Eye (tissue), 1 donor: ENCODE measurements around the gene TFPI.

ENCODE experiments used
- DNase-seq: peaks from one replicate; pipeline ENCODE4 v3.0.0-alpha.2; 2015

Gene TFPI

DNA sequence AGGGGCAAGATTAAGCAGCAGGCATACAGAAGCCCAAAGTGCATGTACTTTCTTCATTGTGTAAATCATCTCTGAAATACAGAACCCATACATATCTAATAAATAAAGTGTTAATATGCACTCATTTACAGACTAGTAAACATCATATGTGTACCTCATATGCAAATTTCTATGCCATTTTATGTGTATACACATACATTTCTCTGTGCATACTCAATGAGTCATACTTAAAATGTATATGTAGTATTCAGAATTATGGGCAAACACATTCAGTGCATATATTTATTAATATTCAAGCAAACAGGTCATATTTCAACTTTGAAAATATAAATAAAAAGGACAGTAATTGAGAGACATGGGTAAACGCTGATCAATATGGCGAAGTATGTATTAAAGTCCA lies 50.5 kb downstream of the TFPI start:
- DNase-seq, result no peak

DNA sequence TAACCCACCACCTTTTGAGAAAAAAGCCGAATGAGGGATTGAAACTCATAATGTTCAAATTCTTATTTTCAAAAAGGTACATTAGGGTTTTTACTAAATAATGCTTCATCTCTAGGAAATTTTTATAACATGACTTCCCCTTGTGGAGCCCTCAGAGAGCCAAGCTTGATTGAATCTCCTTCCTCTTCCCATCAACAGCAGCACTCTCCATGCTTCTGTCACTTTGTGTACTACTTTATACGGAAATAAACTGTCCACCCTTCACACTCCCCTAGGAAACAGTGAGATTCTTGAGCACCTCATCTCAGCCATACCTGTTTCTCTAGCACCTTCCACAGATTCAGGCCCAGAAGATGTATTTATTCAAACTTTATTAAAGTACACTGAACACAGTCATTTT lies 51.8 kb downstream of the TFPI start:
- no peak for DNase-seq

DNA sequence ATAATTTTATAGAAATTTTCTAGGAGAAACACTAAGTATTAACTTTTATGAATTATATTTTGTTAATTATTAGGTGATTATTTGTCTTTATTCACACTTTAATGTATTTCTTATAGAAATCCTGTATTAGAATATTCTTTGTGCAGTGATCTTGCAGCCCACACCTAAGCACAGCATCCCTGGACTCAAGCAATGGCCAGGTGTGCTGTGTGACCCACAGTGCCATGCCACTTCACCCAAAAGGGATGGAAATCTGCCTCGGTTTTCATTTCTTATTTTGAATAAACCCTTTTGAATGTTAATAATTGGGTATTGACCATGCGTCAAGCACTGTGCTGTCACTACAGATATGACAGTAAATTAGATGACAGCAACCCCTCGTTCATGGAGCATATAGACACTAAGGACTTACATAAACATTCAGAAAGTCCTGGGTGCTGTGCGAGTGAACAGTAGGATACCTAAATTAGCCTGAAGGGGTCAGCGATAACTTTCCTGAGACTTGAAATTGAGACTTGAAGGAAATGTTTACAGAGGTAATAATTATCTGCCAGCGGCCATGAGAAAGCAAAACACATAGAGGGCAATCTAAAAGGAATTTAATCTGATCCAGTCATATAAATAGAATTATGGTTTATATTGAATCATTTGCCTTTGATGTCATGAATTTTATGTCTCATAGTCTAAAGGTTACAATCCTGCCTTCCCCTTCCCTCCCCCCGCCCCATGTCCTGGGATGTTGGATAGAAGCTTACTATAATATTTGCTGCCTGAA lies 53.5 kb downstream of the TFPI start:
- no peak for DNase-seq

DNA sequence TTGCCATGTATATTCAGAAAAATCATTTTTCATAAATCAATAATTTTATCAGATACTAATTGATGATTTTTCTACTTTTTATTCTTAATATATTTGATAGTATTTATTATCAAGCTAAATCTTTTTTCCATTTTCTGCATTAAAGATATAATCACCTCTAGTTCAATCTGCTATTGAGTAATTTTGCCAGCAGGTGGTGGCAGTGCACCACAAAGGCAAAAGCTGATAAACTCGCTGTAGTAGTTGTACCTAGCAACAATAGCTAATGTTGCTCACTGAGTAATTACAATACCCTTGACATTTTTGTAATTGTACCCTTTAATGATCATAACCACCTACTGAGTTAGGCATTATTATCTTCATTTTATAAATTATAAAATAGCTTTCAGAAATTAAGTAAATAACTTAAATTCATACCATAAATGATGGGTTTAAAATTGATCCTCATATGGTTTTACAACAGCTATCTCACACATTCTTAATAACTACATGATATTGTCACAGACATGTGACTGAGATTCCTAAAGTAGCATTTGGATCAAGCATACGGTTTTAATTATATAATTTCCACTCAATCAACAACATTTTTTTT lies 54.2 kb downstream of the TFPI start:
- peak; percentile 81 for DNase-seq

DNA sequence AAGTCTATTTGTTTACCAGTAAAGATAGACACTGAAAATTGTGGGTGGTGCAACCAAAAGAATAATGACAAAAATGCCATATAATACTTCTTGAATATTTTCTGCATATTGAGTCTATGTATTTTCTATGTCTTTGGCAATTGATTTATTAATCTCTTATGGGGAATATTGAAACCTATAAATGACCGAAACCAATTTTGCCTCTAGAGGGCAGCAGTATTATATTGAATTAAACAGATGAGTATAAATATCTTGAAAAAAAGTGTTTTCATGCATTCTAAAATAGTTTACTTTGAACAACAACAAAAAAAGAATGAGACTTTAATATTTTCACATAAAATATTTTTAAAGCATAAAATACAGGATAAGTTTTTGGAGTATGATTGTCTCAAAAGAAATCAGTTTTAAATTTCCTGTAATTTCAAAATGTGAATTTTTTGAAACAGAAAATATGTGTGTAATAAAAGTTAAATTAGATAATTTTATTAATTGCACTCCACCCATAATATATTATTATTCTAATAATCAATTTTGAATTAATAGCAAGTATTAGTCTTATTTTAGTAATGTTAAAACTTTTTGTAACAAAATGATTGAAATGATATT lies 56.3 kb downstream of the TFPI start:
- DNase-seq, result peak; percentile 35

DNA sequence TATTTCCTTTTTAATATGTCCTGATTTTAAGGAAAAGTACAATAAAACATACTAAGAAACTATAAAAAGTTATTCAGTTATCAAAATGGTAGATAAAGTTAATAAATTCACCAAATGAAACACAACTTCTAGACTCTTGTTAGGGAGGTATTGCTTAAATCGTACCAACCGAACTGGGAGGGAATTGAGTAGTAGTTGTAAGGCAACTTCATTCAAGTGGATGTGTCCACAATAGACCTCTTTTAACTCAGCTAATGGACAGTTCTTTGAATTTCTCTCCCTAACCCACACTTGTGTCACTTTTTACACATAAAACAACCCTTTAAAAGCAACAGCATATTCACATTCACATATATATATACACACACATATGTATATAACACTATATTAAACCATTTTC lies 57.1 kb downstream of the TFPI start:
- no peak for DNase-seq

DNA sequence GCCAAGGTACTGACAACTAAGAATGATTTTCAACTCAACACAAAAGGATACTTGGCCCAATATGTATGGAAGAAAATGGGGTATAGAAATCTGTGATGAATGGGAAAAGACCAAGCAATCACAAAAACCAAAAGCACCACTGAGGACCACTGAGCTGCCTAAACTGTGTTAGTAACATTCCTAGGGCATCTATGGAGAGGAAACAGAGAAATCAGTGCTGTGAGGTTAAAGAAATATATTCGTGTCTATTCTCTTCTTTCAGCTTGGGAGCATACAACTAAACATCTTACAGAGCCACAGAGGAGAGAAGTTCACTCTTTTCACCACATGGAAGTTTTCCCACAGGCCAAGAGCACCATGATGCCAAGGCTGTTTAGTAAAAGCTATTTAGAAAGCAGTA lies 58.9 kb downstream of the TFPI start:
- no peak for DNase-seq

DNA sequence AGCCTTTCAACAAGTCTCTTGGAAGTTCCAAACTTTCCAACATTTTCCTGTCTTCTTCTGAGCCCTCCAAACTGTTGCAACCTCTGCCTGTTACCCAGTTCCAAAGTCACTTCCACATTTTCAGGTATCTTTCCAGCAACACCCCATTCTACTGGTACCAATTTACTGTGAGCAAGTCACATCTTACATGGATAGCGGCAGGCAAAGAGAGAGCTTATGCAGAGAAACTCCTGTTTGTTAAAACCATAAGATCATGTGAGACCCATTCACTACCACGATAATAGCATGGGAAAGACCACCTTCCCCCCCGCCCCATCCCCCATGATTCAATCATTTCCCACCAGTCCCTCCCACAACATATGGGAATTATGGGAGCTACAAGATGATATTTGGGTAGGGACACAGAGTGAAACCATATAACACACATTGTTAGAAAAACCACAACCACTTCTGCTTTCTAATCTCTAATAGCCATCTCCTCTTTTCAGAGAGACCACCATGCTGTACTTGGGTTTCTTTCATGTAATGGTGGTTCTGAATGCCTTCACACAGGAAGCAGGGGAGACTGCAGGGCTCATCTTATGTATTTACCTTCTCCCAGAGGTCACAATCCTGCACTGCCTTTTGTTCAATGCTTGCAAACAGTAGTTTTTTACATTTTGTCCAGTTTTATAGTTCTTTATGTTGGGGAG lies 60.2 kb downstream of the TFPI start:
- DNase-seq, result no peak

DNA sequence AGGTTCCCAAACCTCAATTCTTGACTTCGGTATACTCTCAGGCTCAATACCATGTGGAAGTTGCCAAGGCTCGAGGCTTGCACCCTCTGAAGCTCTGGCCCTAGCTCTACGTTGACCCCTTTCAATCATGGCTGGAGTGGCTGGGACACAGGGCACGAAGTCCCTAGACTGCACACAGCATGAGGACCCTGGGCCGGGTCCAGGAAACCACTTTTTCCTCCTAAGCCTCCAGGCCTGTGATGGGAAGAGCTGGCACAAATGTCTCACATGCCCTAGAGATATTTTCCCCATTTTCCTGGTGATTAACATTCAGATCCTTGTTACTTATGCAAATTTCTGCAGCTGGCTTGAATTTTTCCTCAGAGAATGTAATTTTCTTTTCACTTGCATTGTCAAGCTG lies 61.1 kb downstream of the TFPI start:
- no peak for DNase-seq

DNA sequence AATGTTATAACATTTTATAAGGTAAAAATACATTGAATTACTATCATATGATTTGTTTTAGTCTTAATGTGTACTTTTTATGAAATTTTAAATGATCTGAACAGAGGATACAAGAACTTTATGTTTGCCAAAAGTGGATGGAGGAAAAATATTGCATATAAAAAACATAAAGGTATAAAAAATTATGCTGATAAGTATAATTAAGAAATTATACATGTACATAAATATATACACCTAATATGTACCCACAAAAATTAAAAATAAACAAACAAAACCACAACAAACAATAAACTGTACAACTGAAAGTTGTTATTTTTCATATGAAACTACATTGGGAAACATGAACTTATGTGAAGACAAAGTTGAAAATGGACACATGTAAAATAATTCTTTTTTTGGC lies 68.0 kb downstream of the TFPI start:
- DNase-seq, result no peak

DNA sequence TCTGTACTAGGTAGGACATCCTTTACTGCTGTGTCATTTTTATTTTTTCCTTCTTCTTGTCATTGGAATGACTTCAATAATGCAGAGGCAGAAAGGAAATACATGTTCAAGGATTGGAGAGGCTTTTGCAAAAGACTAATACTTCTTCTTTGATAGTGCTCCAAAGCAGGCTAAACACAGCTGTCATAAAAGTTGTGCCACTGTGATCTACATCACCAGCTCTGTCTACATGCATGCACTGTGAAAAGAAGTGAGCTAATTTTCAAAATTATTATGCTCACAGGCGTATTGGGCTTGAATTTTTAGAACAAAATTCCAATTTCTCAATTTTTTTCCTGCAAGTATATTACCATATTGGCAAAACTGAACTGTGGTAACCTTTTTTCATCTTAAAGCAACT lies 68.7 kb downstream of the TFPI start:
- no peak for DNase-seq

DNA sequence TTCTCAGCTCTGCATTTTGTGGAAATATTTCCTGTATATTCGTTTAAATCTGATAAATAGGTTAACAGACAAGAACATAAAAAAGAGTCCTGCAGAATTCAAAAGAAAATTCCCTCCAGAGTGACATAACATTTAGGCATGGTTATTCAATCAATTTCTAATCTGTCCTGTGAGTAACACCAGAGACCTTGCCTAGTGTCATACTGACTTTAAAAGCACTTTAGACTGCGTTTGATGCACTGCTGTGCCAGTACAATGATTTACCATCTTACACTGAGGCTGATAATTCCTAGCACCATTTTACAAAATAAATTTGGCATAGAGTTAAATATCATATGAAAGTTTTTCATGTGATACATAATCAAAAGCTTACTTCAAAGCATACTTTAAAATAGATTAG lies 70.7 kb downstream of the TFPI start:
- no peak for DNase-seq

DNA sequence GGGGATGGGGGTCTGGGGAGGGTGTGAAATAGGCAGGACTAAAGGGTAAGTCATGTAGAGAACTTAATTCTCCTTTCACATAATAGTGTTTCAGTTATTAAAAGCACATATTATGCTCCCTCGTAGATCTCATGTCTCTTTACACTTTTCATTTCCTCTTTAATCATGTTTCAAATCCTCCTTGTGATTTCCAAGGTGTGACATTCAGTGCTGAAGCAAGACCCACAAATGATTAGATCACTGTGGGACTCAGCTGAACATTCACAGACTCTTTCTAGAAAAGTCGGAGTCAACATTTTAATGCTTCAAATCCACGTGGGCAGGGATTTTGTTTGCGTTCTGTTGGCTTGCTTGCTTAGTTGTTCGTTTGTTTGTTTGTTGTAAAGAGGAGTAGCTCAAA lies 71.4 kb downstream of the TFPI start:
- no peak for DNase-seq

DNA sequence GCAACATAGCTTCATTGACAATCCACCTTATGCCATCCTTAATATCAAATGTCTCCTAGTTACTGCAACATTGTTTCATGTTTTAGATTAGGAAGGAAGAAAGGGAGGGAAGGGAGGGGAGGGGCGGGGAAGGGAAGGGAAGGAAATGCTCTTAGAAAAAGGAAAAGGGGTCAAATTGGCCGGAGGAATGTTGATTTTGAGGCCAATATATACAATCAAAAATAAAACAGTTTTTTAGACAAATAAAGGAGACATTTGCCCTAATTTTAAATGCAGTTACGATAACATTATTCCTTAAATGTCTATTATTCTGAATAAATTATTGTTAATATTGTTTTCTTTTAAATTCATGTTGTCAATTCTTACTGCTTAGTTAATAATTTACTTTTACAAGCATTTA lies 72.7 kb downstream of the TFPI start:
- no peak for DNase-seq

DNA sequence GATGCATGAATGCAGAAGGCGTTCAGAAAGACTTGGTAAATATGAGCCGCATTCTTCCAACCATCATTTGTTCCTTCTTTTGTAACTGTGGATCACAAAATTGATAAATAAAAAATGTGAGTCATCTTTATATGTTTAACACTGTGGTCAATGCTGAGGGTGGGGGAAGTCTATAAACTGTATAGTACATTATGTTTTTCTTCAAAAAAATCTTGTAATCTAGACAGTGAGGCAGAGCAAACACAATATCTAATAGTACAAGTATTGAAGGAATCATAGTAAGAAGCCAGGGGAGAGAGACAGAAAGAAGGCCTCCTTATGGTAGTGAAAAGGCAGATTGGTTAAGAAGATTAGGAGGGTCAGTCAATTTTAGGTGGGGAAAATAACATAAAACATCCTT lies 75.5 kb downstream of the TFPI start:
- DNase-seq, result no peak

DNA sequence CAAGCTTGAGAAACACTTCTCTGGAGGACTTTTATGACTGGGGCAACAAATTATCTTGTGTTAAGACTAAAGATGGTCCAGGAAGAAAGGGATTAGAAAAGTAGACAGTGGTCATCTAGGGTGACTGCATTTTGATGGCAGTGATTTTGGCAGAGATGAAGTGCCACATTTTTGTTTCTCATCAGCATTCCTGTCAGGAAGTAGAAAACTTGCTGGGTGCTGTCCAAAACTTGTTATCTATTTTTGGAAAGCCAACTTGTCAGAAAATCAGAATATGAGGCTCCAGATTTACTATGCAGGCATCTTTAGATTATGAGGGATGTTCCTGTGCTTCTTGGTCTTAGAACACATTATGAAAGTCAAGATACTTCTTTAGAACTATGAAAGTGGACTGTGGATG lies 77.2 kb downstream of the TFPI start:
- DNase-seq, result no peak

DNA sequence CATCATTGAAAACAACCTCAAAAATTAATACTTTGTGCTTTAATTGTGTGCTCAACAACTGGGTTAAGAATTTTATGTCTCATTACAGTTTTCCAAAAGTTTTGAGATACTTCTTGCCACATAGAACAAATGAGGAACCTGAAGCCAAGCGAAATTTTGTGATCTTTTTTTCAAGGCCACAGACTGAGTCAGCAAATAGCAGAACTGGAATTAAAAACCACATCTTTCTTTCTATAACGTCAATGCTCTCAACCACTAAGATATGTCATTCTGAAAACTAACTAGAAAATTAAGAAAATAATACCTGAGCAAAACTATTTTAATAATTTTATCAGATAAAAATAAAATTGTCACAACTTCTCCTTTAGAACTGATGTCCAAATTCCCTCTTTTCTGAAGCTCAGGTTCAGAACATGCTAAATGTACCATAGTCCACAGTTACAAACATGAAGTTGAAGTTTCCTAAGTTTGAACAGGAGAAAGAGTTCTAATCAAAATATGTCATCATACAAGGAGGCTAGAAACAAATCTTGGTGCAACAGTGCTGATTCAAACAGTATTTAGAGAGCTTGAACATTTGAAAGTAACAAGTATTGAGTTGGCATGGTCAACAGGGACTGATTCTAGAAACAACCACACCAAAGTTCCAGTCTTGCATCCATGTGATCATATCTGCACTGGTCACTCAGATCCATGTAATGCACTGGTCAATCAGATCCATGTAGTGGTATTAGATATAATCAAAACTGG lies 78.6 kb downstream of the TFPI start:
- DNase-seq, result no peak

DNA sequence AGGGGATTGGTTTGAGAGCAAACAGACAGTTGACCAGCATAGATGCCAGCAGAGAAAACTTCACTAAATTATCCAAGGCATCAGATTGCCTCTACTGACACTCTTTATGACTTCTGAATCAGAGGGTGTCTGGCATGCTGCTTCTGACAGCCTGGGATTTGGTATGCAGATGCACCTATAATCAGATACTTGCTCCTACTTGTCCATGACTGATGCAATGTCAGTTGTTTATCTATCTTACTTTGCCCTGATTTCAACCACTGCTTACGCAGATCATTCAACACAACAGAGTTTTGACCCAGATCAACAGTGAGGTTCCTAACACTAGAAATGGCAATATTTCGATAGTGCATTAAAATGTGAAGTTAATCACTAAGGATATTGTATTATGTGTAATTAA lies 83.5 kb downstream of the TFPI start:
- no peak for DNase-seq

DNA sequence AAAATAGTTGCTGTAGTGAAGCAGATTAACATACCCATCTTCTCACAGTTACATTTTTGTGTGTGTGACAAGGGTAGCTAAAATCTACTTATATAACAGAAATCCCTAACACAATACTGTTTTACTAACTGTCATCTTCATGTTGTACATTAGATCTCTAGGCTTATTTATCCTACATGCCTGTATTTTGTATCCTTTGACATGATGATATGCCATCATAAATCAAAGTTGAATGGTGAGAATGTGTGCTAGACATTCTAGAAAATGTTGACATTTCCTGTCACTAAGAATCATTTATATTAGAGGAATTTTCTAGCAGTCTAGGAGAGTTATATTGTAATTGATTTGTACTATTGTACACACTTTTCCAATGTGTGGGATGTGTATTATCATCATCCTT lies 84.7 kb downstream of the TFPI start:
- DNase-seq, result no peak

DNA sequence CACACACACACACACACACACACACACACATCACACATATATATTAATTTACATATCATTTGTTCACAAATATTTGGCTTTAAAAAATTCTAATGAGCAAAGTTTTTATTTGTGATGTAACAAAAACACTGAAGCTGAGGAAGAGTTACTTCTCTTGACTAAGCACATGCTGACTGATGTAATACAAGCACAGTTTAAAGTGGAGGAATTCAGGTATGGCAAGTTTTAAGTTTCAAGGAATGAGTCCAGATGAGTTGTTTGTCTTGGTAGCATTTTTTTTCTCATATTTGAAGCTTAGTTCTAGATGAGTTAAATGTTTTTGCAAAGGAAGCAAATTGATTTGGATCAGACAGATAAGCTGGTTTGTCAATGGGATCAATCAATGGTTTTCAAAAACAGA lies 86.0 kb downstream of the TFPI start:
- no peak for DNase-seq

DNA sequence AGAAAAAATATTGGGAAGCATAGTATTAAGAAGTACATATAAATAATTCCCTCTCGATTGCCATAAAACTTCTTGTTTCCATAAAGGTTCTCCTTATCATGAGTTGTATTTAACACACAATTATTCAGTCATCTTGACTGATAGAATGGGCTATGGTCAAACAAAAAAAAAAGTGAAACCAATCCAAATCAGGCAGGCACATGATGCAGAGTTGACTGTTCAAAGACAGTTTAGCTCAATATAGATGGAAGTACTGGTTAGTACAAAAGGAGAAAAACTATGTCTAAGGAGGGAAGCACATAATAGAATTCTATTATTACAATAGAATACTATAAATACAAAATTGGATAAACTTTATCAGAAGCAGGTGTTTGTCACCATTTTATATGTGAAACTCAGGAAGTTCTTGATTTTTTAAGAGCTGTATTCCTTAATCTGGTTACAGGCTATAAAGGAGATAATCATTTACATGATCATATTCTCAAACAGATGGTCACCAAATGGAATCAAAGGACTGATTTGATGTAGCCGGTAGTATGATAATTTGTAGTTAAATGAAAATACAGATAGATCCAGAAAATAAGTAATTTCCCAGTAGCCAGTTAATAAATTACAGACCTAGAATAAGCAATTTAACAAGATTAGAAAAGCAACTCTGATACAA lies 88.0 kb downstream of the TFPI start:
- no peak for DNase-seq

DNA sequence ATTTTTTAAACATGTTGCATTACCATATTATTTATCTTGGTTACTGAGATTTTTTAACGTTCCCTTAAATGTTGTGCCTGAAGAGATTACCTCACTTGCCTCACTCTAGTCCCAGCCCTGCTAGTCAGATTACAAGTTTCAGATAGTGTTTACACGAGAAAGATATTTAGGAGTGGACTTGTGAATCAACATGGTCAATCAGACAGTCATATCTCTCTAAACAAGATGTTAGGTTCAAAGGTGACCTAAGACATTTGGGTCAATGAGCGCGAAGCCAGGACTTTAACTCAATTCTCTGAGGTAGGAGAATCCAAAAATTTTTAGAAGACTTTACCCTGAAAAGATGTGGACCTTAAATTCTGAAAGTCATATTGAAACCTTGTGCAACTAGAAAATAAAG lies 91.4 kb downstream of the TFPI start:
- DNase-seq, result no peak
